Thyroid gland (tissue), 4 donors: ENCODE data around the gene MTA3.
"Not testable (repeated sequence)": the region's sequence is repeated elsewhere in the genome, so short reads cannot be mapped to it uniquely, and the experiment has no call there.

Experiments used
- CTCF ChIP-seq, 6 experiments: fragments of 200-600 bp in 3 of 6; fragments of 450-650 bp in 3 of 6; sonication (generic) in 3 of 6; IDR thresholded peaks; one replicate each; pipeline ENCODE4 v1.5.1; 2016 to 2019; ENCODE audit warnings: antibody characterized with exemption in 6 of 6, mild to moderate bottlenecking in 2 of 6, inconsistent platforms in 1 of 6, moderate library complexity in 1 of 6
- POLR2A ChIP-seq, 2 donors: fragments of 450-650 bp; IDR thresholded peaks; one replicate each; pipeline ENCODE4 v1.6.1; 2017; ENCODE audit warnings: antibody characterized with exemption in 2 of 2, mild to moderate bottlenecking in 2 of 2, moderate library complexity in 1 of 2

DNA sequence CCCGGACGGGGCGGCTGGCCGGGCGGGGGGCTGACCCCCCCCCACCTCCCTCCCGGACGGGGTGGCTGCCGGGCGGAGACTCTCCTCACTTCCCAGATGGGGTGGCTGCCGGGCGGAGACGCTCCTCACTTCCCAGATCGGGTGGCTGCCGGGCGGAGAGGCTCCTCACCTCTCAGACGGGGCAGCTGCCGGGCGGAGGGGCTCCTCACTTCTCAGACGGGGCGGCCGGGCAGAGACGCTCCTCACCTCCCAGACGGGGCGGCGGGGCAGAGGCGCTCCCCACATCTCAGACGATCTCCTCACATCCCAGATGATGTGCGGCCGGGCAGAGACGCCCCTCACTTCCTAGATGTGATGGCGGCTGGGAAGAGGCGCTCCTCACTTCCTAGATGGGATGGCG is 37.7 kb downstream of the MTA3 start:
- not testable (repeated sequence) for TF ChIP-seq CTCF, POLR2A (IDR thresholded peaks at IDR 0.05)
